ENCODE data around the gene SPAG5. TPM values are rescaled to one million over a fixed set of nuclear protein-coding genes. Genes with fewer than 3 reads are reported as not detected.

SPAG5 gene
- total RNA-seq, result 100 to 1,000 TPM; 142 to 165 TPM

GRCh38 chr17:28598799-28599310 lies at the start of gene SPAG5:
Gene SPAG5, minus strand, starts transcription at chr17:28599025. Its CDS starts 79 bp downstream, at chr17:28598946.
- intact Hi-C loops (cut with DNase I, micrococcal nuclease), result loop anchor here (1.0 to 2.0 kb wide), 14 partner anchors 22 to 353 kb away; partner anchors contain the start of genes PIGS (in 2 of the 2), ALDOC (in 1 of the 2), BLTP2 (in 1 of the 2) and POLDIP2 (in 1 of the 2)
- Mint-ChIP-seq H3K27me3 (no peaks in the 10 kb centered on the region), H3K4me1 (peaks cover 21% of the 10 kb centered on the region), H3K36me3 (ENCODE audit: low read depth) (peaks cover 19% of the 10 kb centered on the region), H3K27ac (peak within 1 kb of the TSS; percentile 98), H3K9me3 (ENCODE audit: low read depth) (no peaks in the 10 kb centered on the region), H3K4me3 (peak within 1 kb of the TSS; percentile 89)
- ChIA-PET POLR2A (interaction anchor here (0.7 to 1.9 kb wide), 6 partner anchors 20 to 128 kb away, joined by 3 to 16 read pairs (median 6); partner anchors contain the start of genes ALDOC, PIGS and SDF2), CTCF (interaction anchor here (0.6 to 1.6 kb wide), 9 partner anchors 12 to 71 kb away, joined by 3 to 7 read pairs (median 4); partner anchors contain the start of genes ALDOC and PIGS)
- ATAC-seq, result peak; percentile 92
- DNase-seq, result peak; percentile 97

- Mint-ChIP-seq H3K4me3 (peak overlapping the region; percentile 95), H3K9me3 (ENCODE audit: low read depth) (no peaks in the 10 kb centered on the region), H3K36me3 (ENCODE audit: low read depth) (peaks cover 40% of the 10 kb centered on the region), H3K27ac (peak overlapping the region; percentile 86), H3K4me1 (peaks cover 35% of the 10 kb centered on the region), H3K27me3 (no peaks in the 10 kb centered on the region)
- DNase-seq (peak; percentile 18), ATAC-seq (no peak)
- POLR2A ChIA-PET, result interaction anchor here (0.6 to 1.7 kb wide), 5 partner anchors 11 to 83 kb away, joined by 3 to 23 read pairs (median 6); partner anchors contain the start of genes NEK8, SDF2 and SUPT6H
- intact Hi-C loops (cut with DNase I, micrococcal nuclease), result loop anchor here (5.0 to 10.0 kb wide), 3 partner anchors 306 to 601 kb away; partner anchors contain the start of genes NLK (in 1 of the 2) and PHF12 (in 1 of the 2)
- CTCF ChIA-PET, result interaction anchor here (0.6 to 8.1 kb wide), 38 partner anchors 8 to 1327 kb away, joined by 3 to 125 read pairs (median 4); partner anchors contain the start of genes MYO18A, NEK8, PIGS and PROCA1
Measured at GRCh38 chr17:28646039-28646754, 47.4 kb upstream of the SPAG5 start.

- Mint-ChIP-seq H3K27ac (peak overlapping the region; percentile 86), H3K9me3 (ENCODE audit: low read depth) (no peaks in the 10 kb centered on the region), H3K4me3 (peak overlapping the region; percentile 95), H3K27me3 (no peaks in the 10 kb centered on the region), H3K4me1 (peaks cover 36% of the 10 kb centered on the region), H3K36me3 (ENCODE audit: low read depth) (peaks cover 41% of the 10 kb centered on the region)
- DNase-seq (no peak), ATAC-seq (no peak)
- intact Hi-C loops (cut with DNase I, micrococcal nuclease), result loop anchor here (1.0 to 10.0 kb wide), 17 partner anchors 16 to 601 kb away; partner anchors contain the start of genes PHF12 (in 2 of the 2), PROCA1 (in 2 of the 2), DHRS13 (in 1 of the 2) and IFT20 (in 1 of the 2)
- ChIA-PET CTCF (interaction anchor here (0.7 to 8.1 kb wide), 17 partner anchors 9 to 288 kb away, joined by 3 to 125 read pairs (median 4); partner anchors contain the start of genes POLDIP2, PROCA1, SDF2 and SUPT6H), POLR2A (interaction anchor here (0.8 to 1.7 kb wide), 5 partner anchors 11 to 74 kb away, joined by 6 to 23 read pairs (median 9); partner anchors contain the start of genes PIGS, PROCA1, RPL23A and SDF2)
Measured at GRCh38 chr17:28645576-28645939, 46.7 kb upstream of the SPAG5 start.

GRCh38 chr17:28644787-28645575 lies 46.2 kb upstream of the SPAG5 start, which contains the start of gene BLTP2:
Gene BLTP2, minus strand, starts transcription at chr17:28645158. Its CDS starts 102 bp downstream, at chr17:28645056.
- intact Hi-C loops (cut with DNase I, micrococcal nuclease), result loop anchor here (1.0 to 10.0 kb wide), 17 partner anchors 16 to 600 kb away; partner anchors contain the start of genes PHF12 (in 2 of the 2), PROCA1 (in 2 of the 2), SPAG5 (in 2 of the 2) and DHRS13 (in 1 of the 2)
- ATAC-seq, result peak; percentile 98
- no peaks in the 10 kb centered on the region for H3K9me3 Mint-ChIP-seq (ENCODE audit: low read depth)
- H3K36me3 Mint-ChIP-seq (ENCODE audit: low read depth), result peaks cover 43% of the 10 kb centered on the region
- H3K27ac Mint-ChIP-seq, result peak within 1 kb of the TSS; percentile 87
- H3K27me3 Mint-ChIP-seq, result no peaks in the 10 kb centered on the region
- peak within 1 kb of the TSS; percentile 95 for H3K4me3 Mint-ChIP-seq
- CTCF ChIA-PET, result interaction anchor here (0.7 to 8.1 kb wide), 21 partner anchors 9 to 308 kb away, joined by 3 to 125 read pairs (median 4); partner anchors contain the start of genes POLDIP2, PROCA1, SDF2 and SUPT6H
- POLR2A ChIA-PET, result interaction anchor here (0.8 to 1.7 kb wide), 6 partner anchors 12 to 75 kb away, joined by 3 to 23 read pairs (median 8); partner anchors contain the start of genes PIGS, PROCA1, RPL23A and SDF2
- peaks cover 38% of the 10 kb centered on the region for H3K4me1 Mint-ChIP-seq
- DNase-seq, result peak; percentile 98

- peaks cover 49% of the 10 kb centered on the region for H3K36me3 Mint-ChIP-seq (ENCODE audit: low read depth)
- peak; percentile 62 for DNase-seq
- no peaks in the 10 kb centered on the region for H3K27me3 Mint-ChIP-seq
- intact Hi-C loops (cut with DNase I, micrococcal nuclease), result loop anchor here (1.0 to 10.0 kb wide), 6 partner anchors 45 to 599 kb away; partner anchors contain the start of genes NEK8 (in 1 of the 2), NLK (in 1 of the 2), PIGS (in 1 of the 2) and PROCA1 (in 1 of the 2)
- CTCF ChIA-PET, result interaction anchor here (0.6 to 8.1 kb wide), 35 partner anchors 8 to 472 kb away, joined by 3 to 125 read pairs (median 4); partner anchors contain the start of genes NEK8, RPL23A, SDF2 and SUPT6H
- peak overlapping the region; percentile 87 for H3K27ac Mint-ChIP-seq
- no peaks in the 10 kb centered on the region for H3K9me3 Mint-ChIP-seq (ENCODE audit: low read depth)
- ATAC-seq, result no peak
- peak overlapping the region; percentile 95 for H3K4me3 Mint-ChIP-seq
- POLR2A ChIA-PET, result interaction anchor here (1.1 to 2.2 kb wide), 8 partner anchors 17 to 76 kb away, joined by 3 to 23 read pairs (median 8); partner anchors contain the start of genes PIGS, PROCA1, RPL23A and SDF2
- peaks cover 41% of the 10 kb centered on the region for H3K4me1 Mint-ChIP-seq
Measured at GRCh38 chr17:28643983-28644786, 45.4 kb upstream of the SPAG5 start.

- no peak for ATAC-seq
- ChIA-PET CTCF (interaction anchor here (0.6 to 8.1 kb wide), 3 partner anchors 22 to 93 kb away, joined by 4 to 125 read pairs (median 4); partner anchors contain the start of genes SDF2 and SUPT6H), POLR2A (interaction anchor here (0.6 to 1.0 kb wide), 2 partner anchors 18 to 28 kb away, joined by 3 to 7 read pairs; partner anchors contain the start of gene RSKR)
- peaks cover 36% of the 10 kb centered on the region for H3K4me1 Mint-ChIP-seq
- H3K27ac Mint-ChIP-seq, result no peak overlapping the region
- H3K9me3 Mint-ChIP-seq (ENCODE audit: low read depth), result no peaks in the 10 kb centered on the region
- DNase-seq, result no peak
- H3K4me3 Mint-ChIP-seq, result no peak overlapping the region
- H3K27me3 Mint-ChIP-seq, result no peaks in the 10 kb centered on the region
- peaks cover 61% of the 10 kb centered on the region for H3K36me3 Mint-ChIP-seq (ENCODE audit: low read depth)
- intact Hi-C loops (cut with DNase I, micrococcal nuclease), result loop anchor here (10.0 kb wide), 2 partner anchors 473 to 597 kb away; partner anchors contain the start of gene NLK (in 1 of the 2)
Measured at GRCh38 chr17:28641579-28641978, 42.8 kb upstream of the SPAG5 start.

GRCh38 chr17:28635506-28635905 lies 36.7 kb upstream of the SPAG5 start:
- Mint-ChIP-seq H3K4me3 (no peak overlapping the region), H3K9me3 (ENCODE audit: low read depth) (no peaks in the 10 kb centered on the region), H3K4me1 (peaks cover 17% of the 10 kb centered on the region), H3K27ac (no peak overlapping the region), H3K36me3 (ENCODE audit: low read depth) (peaks cover 85% of the 10 kb centered on the region), H3K27me3 (no peaks in the 10 kb centered on the region)
- ChIA-PET CTCF (interaction anchor here (0.6 to 1.9 kb wide), 6 partner anchors 9 to 46 kb away, joined by 3 to 7 read pairs (median 6); partner anchors contain the start of gene BLTP2), POLR2A (interaction anchor here (0.7 kb wide), 1 partner anchor 58 kb away, joined by 3 read pairs; no protein-coding TSS in a partner anchor)
- ATAC-seq (no peak), DNase-seq (no peak)
- intact Hi-C loops (cut with DNase I, micrococcal nuclease), result loop anchor here in 1 of 2 experiments (5.0 kb wide), 1 partner anchor 37 kb away; no protein-coding TSS in a partner anchor

- intact Hi-C loops (cut with DNase I, micrococcal nuclease), result no loop called here
- H3K4me3 Mint-ChIP-seq, result no peak overlapping the region
- ATAC-seq (no peak), DNase-seq (no peak)
- H3K27me3 Mint-ChIP-seq, result no peaks in the 10 kb centered on the region
- H3K4me1 Mint-ChIP-seq, result peaks cover 13% of the 10 kb centered on the region
- no peaks in the 10 kb centered on the region for H3K9me3 Mint-ChIP-seq (ENCODE audit: low read depth)
- ChIA-PET CTCF (interaction anchor here (0.6 to 1.9 kb wide), 7 partner anchors 8 to 49 kb away, joined by 3 to 7 read pairs (median 6); partner anchors contain the start of gene BLTP2), POLR2A (interaction anchor here (0.5 kb wide), 1 partner anchor 117 kb away, joined by 5 read pairs; no protein-coding TSS in a partner anchor)
- no peak overlapping the region for H3K27ac Mint-ChIP-seq
- peaks cover 77% of the 10 kb centered on the region for H3K36me3 Mint-ChIP-seq (ENCODE audit: low read depth)
Measured at GRCh38 chr17:28634206-28634865, 35.5 kb upstream of the SPAG5 start.

- no peak overlapping the region for H3K27ac Mint-ChIP-seq
- ChIA-PET POLR2A (no interaction called here), CTCF (interaction anchor here (1.3 kb wide), 2 partner anchors 8 to 17 kb away, joined by 5 to 6 read pairs; no protein-coding TSS in a partner anchor)
- ATAC-seq (no peak), DNase-seq (no peak)
- H3K4me3 Mint-ChIP-seq, result no peak overlapping the region
- intact Hi-C loops (cut with DNase I, micrococcal nuclease), result no loop called here
- H3K4me1 Mint-ChIP-seq, result peaks cover 9% of the 10 kb centered on the region
- H3K9me3 Mint-ChIP-seq (ENCODE audit: low read depth), result no peaks in the 10 kb centered on the region
- H3K36me3 Mint-ChIP-seq (ENCODE audit: low read depth), result peaks cover 53% of the 10 kb centered on the region
- no peaks in the 10 kb centered on the region for H3K27me3 Mint-ChIP-seq
Measured at GRCh38 chr17:28626818-28627217, 28.0 kb upstream of the SPAG5 start.
